Neural cell (in vitro differentiated cells): ENCODE measurements around the gene MYMK.

ENCODE experiments used
- CTCF ChIP-seq: fragments of 450-650 bp; IDR thresholded peaks from 2 replicates; pipeline ENCODE4 v1.5.1; 2014; ENCODE audit warnings: antibody characterized with exemption, mild to moderate bottlenecking, moderate library complexity; ENCODE audit not compliant: poor library complexity, severe bottlenecking
- EP300 ChIP-seq: fragments of 450-650 bp; conservative IDR thresholded peaks from 2 replicates; pipeline ENCODE4 v1.6.1; 2014; ENCODE audit warnings: antibody characterized with exemption, mild to moderate bottlenecking, moderate library complexity; ENCODE audit not compliant: poor library complexity, severe bottlenecking
- EZH2 ChIP-seq: fragments of 200-600, 300-800 bp; shearing (Covaris generic), sonication (generic); IDR thresholded peaks from 2 replicates; pipeline ENCODE4 v1.6.1; 2014; ENCODE audit warnings: antibody characterized with exemption, low read length, borderline replicate concordance, mild to moderate bottlenecking; ENCODE audit not compliant: insufficient read depth, poor library complexity, severe bottlenecking
- SMC3 ChIP-seq: fragments of 450-650 bp; conservative IDR thresholded peaks from 2 replicates; pipeline ENCODE4 v1.6.1; 2014; ENCODE audit warnings: antibody characterized with exemption, mild to moderate bottlenecking, moderate library complexity; ENCODE audit not compliant: poor library complexity
- TF ChIP-seq, protein P1 (sequence below): IDR thresholded peaks from 2 replicates; pipeline ENCODE4 v1.6.1; 2012; ENCODE audit warnings: borderline replicate concordance

GRCh38 chr9:133506653-133507038 is 18.1 kb downstream of the MYMK start:
- TF ChIP-seq CTCF (no peak), EZH2 (no peak), EP300 (no peak), SMC3 (no peak)
- TF ChIP-seq, protein P1, sequence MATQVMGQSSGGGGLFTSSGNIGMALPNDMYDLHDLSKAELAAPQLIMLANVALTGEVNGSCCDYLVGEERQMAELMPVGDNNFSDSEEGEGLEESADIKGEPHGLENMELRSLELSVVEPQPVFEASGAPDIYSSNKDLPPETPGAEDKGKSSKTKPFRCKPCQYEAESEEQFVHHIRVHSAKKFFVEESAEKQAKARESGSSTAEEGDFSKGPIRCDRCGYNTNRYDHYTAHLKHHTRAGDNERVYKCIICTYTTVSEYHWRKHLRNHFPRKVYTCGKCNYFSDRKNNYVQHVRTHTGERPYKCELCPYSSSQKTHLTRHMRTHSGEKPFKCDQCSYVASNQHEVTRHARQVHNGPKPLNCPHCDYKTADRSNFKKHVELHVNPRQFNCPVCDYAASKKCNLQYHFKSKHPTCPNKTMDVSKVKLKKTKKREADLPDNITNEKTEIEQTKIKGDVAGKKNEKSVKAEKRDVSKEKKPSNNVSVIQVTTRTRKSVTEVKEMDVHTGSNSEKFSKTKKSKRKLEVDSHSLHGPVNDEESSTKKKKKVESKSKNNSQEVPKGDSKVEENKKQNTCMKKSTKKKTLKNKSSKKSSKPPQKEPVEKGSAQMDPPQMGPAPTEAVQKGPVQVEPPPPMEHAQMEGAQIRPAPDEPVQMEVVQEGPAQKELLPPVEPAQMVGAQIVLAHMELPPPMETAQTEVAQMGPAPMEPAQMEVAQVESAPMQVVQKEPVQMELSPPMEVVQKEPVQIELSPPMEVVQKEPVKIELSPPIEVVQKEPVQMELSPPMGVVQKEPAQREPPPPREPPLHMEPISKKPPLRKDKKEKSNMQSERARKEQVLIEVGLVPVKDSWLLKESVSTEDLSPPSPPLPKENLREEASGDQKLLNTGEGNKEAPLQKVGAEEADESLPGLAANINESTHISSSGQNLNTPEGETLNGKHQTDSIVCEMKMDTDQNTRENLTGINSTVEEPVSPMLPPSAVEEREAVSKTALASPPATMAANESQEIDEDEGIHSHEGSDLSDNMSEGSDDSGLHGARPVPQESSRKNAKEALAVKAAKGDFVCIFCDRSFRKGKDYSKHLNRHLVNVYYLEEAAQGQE, result no peak
